ENCODE measurements around the gene ERC2. TPM values are rescaled to one million over a fixed set of nuclear protein-coding genes. Genes with fewer than 3 reads are reported as not detected.

ERC2 gene
- total RNA-seq, 1 donor from 2014 or later = 0.65 TPM

DNA sequence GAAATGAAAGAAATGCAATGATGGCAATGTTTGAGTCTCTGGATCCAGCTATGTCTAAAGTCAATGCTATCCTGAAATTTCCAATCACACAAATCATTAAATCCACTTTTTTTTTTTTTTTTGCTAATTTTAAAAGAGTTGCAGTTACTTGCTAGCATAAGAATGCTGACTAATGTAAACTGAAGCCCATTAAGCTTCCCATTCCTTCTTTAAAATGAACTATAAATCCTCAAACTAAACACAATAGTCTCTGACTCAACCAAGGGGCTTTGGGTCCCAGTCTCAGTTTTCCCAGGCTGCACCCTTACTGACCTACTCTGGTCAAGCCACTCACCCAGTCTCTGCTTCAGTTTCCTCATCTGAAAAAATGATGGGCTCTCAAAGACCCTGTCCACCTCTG is 361.1 kb downstream of the ERC2 start:
- Mint-ChIP-seq H3K4me3 (ENCODE audit: unreplicated experiment) (no peak overlapping the region), H3K27me3 (ENCODE audit: low read depth) (no peaks in the 10 kb centered on the region), H3K4me1 (ENCODE audit: low read depth) (peaks cover 11% of the 10 kb centered on the region), H3K9me3 (ENCODE audit: low read depth) (peaks cover 4% of the 10 kb centered on the region), H3K27ac (ENCODE audit: unreplicated experiment) (no peak overlapping the region), H3K36me3 (ENCODE audit: low read depth) (no peaks in the 10 kb centered on the region)
- no peak for DNase-seq (ENCODE audit: low spot score)
- TF ChIP-seq, protein P1, sequence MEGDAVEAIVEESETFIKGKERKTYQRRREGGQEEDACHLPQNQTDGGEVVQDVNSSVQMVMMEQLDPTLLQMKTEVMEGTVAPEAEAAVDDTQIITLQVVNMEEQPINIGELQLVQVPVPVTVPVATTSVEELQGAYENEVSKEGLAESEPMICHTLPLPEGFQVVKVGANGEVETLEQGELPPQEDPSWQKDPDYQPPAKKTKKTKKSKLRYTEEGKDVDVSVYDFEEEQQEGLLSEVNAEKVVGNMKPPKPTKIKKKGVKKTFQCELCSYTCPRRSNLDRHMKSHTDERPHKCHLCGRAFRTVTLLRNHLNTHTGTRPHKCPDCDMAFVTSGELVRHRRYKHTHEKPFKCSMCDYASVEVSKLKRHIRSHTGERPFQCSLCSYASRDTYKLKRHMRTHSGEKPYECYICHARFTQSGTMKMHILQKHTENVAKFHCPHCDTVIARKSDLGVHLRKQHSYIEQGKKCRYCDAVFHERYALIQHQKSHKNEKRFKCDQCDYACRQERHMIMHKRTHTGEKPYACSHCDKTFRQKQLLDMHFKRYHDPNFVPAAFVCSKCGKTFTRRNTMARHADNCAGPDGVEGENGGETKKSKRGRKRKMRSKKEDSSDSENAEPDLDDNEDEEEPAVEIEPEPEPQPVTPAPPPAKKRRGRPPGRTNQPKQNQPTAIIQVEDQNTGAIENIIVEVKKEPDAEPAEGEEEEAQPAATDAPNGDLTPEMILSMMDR (IDR thresholded peaks at IDR 0.05) = no peak

DNA sequence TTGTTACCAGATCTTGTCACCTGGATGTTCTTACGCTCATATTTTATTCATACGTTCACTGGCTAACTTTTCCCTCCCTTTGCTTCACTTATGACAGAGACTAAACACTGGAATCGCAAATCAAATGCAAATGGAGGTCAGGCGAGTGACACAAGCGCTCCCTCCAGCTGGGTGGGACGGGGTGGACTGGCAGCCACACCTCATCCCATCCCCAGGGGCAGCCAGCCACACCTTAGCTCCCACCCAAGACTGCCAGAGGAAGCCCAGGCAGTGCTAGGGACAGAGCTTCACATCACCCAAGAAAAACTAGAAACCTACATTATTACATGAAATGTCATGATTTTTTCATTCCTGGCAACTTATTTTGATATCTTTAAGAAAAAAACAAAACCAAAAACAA is 366.2 kb downstream of the ERC2 start:
- H3K27me3 Mint-ChIP-seq (ENCODE audit: low read depth) = no peaks in the 10 kb centered on the region
- no peaks in the 10 kb centered on the region for H3K4me1 Mint-ChIP-seq (ENCODE audit: low read depth)
- TF ChIP-seq, protein P1 (IDR thresholded peaks at IDR 0.05) = no peak
- no peak for DNase-seq (ENCODE audit: low spot score)
- H3K36me3 Mint-ChIP-seq (ENCODE audit: low read depth) = no peaks in the 10 kb centered on the region
- no peak overlapping the region for H3K4me3 Mint-ChIP-seq (ENCODE audit: unreplicated experiment)
- H3K9me3 Mint-ChIP-seq (ENCODE audit: low read depth) = no peaks in the 10 kb centered on the region
- no peak overlapping the region for H3K27ac Mint-ChIP-seq (ENCODE audit: unreplicated experiment)

DNA sequence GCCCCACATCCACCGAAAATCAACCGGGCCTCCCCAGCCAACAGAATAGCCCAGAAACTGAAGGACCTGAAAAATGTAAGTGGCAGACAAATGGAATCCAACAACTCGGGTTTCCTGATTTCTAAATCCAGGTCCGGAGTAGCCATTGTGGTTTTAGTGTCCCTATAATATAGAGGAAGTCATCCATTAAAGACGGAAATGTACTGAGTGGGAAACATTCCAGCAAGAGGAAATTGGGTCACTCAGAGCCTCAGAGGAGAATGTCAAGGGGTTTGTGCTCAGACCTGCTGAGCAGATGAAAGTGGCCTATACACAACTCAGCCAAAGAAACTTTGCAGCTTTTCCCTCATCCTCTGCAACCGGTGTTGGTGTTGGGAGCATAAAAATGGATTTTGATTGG is 366.7 kb downstream of the ERC2 start:
- Mint-ChIP-seq H3K4me1 (ENCODE audit: low read depth) (no peaks in the 10 kb centered on the region), H3K9me3 (ENCODE audit: low read depth) (no peaks in the 10 kb centered on the region), H3K27ac (ENCODE audit: unreplicated experiment) (no peak overlapping the region), H3K27me3 (ENCODE audit: low read depth) (no peaks in the 10 kb centered on the region), H3K36me3 (ENCODE audit: low read depth) (no peaks in the 10 kb centered on the region), H3K4me3 (ENCODE audit: unreplicated experiment) (no peak overlapping the region)
- TF ChIP-seq, protein P1 (IDR thresholded peaks at IDR 0.05) = no peak
- no peak for DNase-seq (ENCODE audit: low spot score)

DNA sequence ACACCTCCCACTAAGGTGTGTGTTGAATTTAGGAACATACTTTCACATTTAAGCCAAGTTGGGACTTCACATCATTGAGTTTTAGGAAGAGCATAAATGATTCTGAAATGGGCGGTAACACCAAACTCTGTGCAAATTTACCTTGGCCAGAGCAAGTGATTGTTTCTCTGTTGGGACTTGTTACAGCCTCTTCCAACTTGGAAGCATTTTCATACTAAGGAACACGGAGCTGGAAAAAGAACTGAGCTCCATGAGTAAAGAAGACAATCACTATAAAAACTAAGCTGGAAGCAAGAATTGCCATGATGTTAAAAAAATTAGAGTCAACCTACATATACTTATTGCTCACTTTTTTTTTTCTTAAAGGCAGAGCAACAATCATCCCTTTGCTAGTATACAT is 371.3 kb downstream of the ERC2 start:
- Mint-ChIP-seq H3K9me3 (ENCODE audit: low read depth) (no peaks in the 10 kb centered on the region), H3K4me1 (ENCODE audit: low read depth) (no peaks in the 10 kb centered on the region), H3K36me3 (ENCODE audit: low read depth) (no peaks in the 10 kb centered on the region), H3K27me3 (ENCODE audit: low read depth) (no peaks in the 10 kb centered on the region), H3K27ac (ENCODE audit: unreplicated experiment) (no peak overlapping the region), H3K4me3 (ENCODE audit: unreplicated experiment) (no peak overlapping the region)
- TF ChIP-seq, protein P1 (IDR thresholded peaks at IDR 0.05) = no peak
- no peak for DNase-seq (ENCODE audit: low spot score)

DNA sequence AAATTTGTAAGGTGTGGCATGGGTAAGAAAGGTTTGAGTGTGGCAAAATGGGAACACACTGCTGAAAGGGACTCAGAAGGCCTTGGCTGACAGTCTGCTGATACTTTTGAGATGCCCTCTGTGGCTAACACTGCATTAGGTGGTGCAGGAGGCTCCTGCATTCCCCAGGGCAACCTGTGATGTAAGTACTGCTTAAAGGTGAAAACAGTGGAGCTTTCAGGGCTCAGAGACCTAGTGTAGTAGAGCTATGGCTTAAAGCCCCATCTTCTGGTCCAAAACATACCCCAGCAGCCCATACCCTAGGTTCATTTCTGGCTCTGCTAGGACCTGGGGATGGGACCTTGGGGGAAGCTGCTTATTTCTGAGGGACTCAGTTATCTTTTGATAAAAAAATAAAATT is 374.1 kb downstream of the ERC2 start:
- Mint-ChIP-seq H3K9me3 (ENCODE audit: low read depth) (no peaks in the 10 kb centered on the region), H3K27me3 (ENCODE audit: low read depth) (no peaks in the 10 kb centered on the region), H3K27ac (ENCODE audit: unreplicated experiment) (no peak overlapping the region), H3K4me1 (ENCODE audit: low read depth) (no peaks in the 10 kb centered on the region), H3K36me3 (ENCODE audit: low read depth) (no peaks in the 10 kb centered on the region), H3K4me3 (ENCODE audit: unreplicated experiment) (no peak overlapping the region)
- TF ChIP-seq, protein P1 (IDR thresholded peaks at IDR 0.05) = no peak
- DNase-seq (ENCODE audit: low spot score) = no peak

Data from chondrocyte (in vitro differentiated cells).